ENCODE measurements around the gene MICAL2.

Gene MICAL2

DNA sequence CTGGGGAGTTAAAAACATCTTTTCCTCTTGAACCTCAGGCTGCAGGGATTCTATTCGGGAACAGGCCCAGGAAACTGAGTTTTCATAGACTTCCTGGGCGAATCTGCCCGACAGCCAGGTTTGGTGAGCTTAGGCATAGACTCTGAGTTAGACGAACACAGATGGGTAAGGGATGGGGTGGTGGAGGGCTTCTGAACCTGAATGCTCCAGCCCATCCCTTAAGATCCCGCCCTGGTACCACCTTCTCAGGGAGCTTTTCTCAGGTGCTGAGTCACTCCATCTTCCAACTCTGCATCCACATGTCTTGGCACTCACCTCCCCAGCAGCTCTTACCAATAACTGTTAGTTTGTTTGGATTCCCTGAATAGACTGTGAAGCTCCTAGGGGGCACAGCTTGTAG lies 37.4 kb downstream of the MICAL2 start:
- TF ChIP-seq, protein P1, sequence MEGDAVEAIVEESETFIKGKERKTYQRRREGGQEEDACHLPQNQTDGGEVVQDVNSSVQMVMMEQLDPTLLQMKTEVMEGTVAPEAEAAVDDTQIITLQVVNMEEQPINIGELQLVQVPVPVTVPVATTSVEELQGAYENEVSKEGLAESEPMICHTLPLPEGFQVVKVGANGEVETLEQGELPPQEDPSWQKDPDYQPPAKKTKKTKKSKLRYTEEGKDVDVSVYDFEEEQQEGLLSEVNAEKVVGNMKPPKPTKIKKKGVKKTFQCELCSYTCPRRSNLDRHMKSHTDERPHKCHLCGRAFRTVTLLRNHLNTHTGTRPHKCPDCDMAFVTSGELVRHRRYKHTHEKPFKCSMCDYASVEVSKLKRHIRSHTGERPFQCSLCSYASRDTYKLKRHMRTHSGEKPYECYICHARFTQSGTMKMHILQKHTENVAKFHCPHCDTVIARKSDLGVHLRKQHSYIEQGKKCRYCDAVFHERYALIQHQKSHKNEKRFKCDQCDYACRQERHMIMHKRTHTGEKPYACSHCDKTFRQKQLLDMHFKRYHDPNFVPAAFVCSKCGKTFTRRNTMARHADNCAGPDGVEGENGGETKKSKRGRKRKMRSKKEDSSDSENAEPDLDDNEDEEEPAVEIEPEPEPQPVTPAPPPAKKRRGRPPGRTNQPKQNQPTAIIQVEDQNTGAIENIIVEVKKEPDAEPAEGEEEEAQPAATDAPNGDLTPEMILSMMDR (IDR thresholded peaks at IDR 0.05): no peak

DNA sequence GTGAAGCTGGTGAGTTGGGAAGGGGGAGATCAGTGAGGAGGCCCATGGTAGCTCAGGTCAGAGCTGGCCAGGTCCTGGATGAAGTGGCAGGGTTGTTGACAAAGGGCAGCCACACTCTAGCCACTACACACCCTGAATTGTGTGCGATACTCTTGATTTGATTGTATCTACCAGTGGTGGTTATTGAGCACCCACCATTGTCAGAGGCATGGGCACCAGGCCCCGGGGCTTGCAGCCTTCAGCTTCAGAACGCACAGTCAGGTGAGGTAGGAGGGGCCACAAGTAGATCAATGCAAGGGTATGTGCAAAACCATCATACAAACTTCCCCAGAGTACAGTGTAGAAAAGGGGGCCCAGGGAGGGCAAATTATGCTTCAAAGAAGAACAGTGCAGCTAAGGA lies 38.1 kb downstream of the MICAL2 start:
- TF ChIP-seq, protein P1 (IDR thresholded peaks at IDR 0.05): no peak
- no peak overlapping the region for H3K9ac ChIP-seq
- no peaks in the 10 kb centered on the region for H3K79me2 ChIP-seq
- H3K4me2 ChIP-seq (ENCODE audit: low read length): no peak overlapping the region
- no peak overlapping the region for H3K4me3 ChIP-seq (ENCODE audit: low read depth, low read length)
- no peak overlapping the region for H3K27ac ChIP-seq
- no peaks in the 10 kb centered on the region for H3K9me3 ChIP-seq (ENCODE audit: control insufficient read depth, low read length)
- H3K27me3 ChIP-seq (ENCODE audit: control insufficient read depth, insufficient read depth, low read length): no peaks in the 10 kb centered on the region
- H2AFZ ChIP-seq: no peak overlapping the region
- no peaks in the 10 kb centered on the region for H3K36me3 ChIP-seq (ENCODE audit: control insufficient read depth, insufficient read depth, low read length)
- no peaks in the 10 kb centered on the region for H3K4me1 ChIP-seq

More for the DNA sequence above, 37.4 kb downstream of the MICAL2 start:
- H3K4me1 ChIP-seq: no peaks in the 10 kb centered on the region
- no peak overlapping the region for H3K4me2 ChIP-seq (ENCODE audit: low read length)
- H3K9ac ChIP-seq: no peak overlapping the region
- no peaks in the 10 kb centered on the region for H3K9me3 ChIP-seq (ENCODE audit: control insufficient read depth, low read length)
- H3K36me3 ChIP-seq (ENCODE audit: control insufficient read depth, insufficient read depth, low read length): no peaks in the 10 kb centered on the region
- no peak overlapping the region for H2AFZ ChIP-seq
- no peaks in the 10 kb centered on the region for H3K27me3 ChIP-seq (ENCODE audit: control insufficient read depth, insufficient read depth, low read length)
- H3K4me3 ChIP-seq (ENCODE audit: low read depth, low read length): no peak overlapping the region
- H3K27ac ChIP-seq: no peak overlapping the region
- H3K79me2 ChIP-seq: no peaks in the 10 kb centered on the region

DNA sequence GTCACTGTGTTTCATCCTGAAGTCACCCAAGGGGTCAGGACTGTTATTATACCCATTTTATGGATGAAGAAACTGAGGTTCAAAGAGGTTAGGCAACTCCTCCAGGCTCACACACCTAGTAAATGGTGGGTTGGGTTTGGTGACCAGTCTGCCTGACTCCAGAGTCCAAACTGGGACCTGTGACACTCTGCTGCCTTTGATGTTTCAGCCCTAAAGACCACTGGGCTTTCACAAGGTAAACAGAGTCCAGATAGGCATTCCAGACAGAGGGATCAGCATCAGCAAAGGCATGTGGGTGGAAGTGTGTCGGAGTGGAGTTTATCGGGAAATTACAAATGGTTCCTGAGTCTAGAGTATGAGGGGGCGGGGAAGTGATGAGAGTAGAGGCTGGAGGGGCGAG lies 38.5 kb downstream of the MICAL2 start:
- H3K36me3 ChIP-seq (ENCODE audit: control insufficient read depth, insufficient read depth, low read length): no peaks in the 10 kb centered on the region
- no peaks in the 10 kb centered on the region for H3K4me1 ChIP-seq
- H3K79me2 ChIP-seq: no peaks in the 10 kb centered on the region
- H3K4me2 ChIP-seq (ENCODE audit: low read length): no peak overlapping the region
- H3K4me3 ChIP-seq (ENCODE audit: low read depth, low read length): no peak overlapping the region
- H3K27ac ChIP-seq: no peak overlapping the region
- H3K27me3 ChIP-seq (ENCODE audit: control insufficient read depth, insufficient read depth, low read length): no peaks in the 10 kb centered on the region
- no peak overlapping the region for H2AFZ ChIP-seq
- no peaks in the 10 kb centered on the region for H3K9me3 ChIP-seq (ENCODE audit: control insufficient read depth, low read length)
- TF ChIP-seq, protein P1 (IDR thresholded peaks at IDR 0.05): no peak
- no peak overlapping the region for H3K9ac ChIP-seq

DNA sequence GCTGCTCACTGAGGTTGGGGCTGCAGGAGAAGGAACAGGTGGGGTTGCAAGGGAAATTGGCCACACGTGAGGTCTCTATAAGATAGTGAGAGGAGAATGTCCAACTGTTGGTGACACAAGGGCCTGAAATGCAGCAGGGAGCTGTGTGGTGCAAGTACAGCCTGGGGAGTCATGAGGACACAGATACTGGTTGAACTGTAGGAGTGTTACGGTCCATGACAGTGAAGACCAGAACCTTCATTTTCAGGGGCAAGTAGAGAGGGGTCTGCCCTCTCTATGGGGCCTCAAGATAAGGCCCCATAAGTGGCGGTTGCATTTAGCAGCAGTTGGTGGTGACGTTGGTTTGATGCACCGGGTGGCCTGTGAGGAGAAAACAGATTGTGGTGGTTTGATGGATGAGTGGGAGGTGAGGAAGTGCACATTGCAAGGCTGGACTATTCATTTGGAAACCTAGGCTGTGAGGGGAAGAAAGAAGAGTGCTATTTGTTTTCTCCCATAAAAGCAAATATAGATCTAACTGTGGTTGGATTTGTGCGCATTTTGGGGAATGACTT lies 39.4 kb downstream of the MICAL2 start:
- Histone ChIP-seq H3K36me3 (ENCODE audit: control insufficient read depth, insufficient read depth, low read length) (no peaks in the 10 kb centered on the region), H3K4me1 (no peaks in the 10 kb centered on the region), H2AFZ (no peak overlapping the region), H3K9me3 (ENCODE audit: control insufficient read depth, low read length) (no peaks in the 10 kb centered on the region), H3K79me2 (no peaks in the 10 kb centered on the region), H3K27ac (no peak overlapping the region), H3K27me3 (ENCODE audit: control insufficient read depth, insufficient read depth, low read length) (no peaks in the 10 kb centered on the region), H3K9ac (no peak overlapping the region), H3K4me3 (ENCODE audit: low read depth, low read length) (no peak overlapping the region), H3K4me2 (ENCODE audit: low read length) (no peak overlapping the region)
- TF ChIP-seq, protein P1 (IDR thresholded peaks at IDR 0.05): no peak

DNA sequence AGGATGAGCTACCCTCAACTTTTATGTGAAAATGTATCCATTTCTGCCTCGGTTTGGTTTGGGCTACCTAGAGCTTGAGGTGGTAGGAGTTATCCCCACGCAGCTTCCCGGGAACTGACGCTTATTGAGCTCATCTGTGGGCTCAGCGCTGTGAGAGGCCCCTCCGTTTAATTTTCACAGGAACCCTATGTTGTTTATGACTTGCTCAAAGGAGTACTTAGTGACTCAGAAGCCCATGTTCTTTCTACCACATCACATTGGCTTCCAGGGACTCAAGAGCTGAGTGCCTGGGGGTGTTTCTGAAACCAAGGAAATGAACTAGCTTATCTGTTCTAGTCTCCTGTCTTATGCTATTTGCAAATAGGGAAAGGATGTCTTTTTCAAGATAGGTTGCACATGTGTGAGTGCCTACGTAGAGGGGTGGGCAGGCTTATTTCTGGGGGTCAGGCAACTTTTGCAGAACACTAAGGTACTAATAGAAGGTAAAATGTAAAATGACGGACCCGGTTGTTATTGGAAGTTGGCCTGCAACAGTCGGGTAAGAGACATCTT lies 40.5 kb downstream of the MICAL2 start:
- H3K4me1 ChIP-seq: no peaks in the 10 kb centered on the region

More for the DNA sequence above, 40.5 kb downstream of the MICAL2 start:
- Histone ChIP-seq H3K27ac (no peak overlapping the region), H3K9ac (no peak overlapping the region), H3K9me3 (ENCODE audit: control insufficient read depth, low read length) (no peaks in the 10 kb centered on the region), H3K4me3 (ENCODE audit: low read depth, low read length) (no peak overlapping the region), H2AFZ (no peak overlapping the region), H3K27me3 (ENCODE audit: control insufficient read depth, insufficient read depth, low read length) (no peaks in the 10 kb centered on the region), H3K4me2 (ENCODE audit: low read length) (no peak overlapping the region), H3K79me2 (no peaks in the 10 kb centered on the region), H3K36me3 (ENCODE audit: control insufficient read depth, insufficient read depth, low read length) (no peaks in the 10 kb centered on the region)
- TF ChIP-seq, protein P1 (IDR thresholded peaks at IDR 0.05): no peak

Measured in parathyroid adenoma (tissue), 2 donors.